ENCODE measurements around the gene ACTRT2. TPM values are rescaled to one million over a fixed set of nuclear protein-coding genes. Genes with fewer than 3 reads are reported as not detected.

ACTRT2 gene
- total RNA-seq, 4 donors from 2014 or later: not detected

DNA sequence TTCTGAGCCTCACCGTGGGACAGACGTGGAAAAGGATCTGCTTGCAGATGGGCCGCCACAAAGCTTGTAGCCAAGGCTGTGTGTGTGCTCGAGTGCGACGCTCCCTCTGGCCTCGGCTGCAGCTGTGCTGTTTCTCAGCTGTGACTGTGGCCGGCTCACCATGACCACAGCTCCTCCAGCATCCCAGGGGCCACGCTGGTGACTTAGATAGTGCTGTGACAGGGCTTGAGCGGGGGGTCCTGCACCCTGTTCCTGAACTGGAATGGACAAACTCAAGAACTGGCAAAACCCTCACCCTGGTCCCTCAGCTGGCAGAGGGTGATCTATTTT lies 17.4 kb upstream of the ACTRT2 start:
- no peaks in the 10 kb centered on the region for H3K4me1 ChIP-seq
- H3K9me3 ChIP-seq: peaks cover 0 to 17% (median 5%) of the 10 kb centered on the region in 4 donors
- TF ChIP-seq EP300 (IDR thresholded peaks at IDR 0.05) (no peak), POLR2A (IDR thresholded peaks at IDR 0.05; ENCODE audit: low read depth) (no peak), POLR2AphosphoS5 (IDR thresholded peaks at IDR 0.05) (no peak)
- TF ChIP-seq, protein P1, sequence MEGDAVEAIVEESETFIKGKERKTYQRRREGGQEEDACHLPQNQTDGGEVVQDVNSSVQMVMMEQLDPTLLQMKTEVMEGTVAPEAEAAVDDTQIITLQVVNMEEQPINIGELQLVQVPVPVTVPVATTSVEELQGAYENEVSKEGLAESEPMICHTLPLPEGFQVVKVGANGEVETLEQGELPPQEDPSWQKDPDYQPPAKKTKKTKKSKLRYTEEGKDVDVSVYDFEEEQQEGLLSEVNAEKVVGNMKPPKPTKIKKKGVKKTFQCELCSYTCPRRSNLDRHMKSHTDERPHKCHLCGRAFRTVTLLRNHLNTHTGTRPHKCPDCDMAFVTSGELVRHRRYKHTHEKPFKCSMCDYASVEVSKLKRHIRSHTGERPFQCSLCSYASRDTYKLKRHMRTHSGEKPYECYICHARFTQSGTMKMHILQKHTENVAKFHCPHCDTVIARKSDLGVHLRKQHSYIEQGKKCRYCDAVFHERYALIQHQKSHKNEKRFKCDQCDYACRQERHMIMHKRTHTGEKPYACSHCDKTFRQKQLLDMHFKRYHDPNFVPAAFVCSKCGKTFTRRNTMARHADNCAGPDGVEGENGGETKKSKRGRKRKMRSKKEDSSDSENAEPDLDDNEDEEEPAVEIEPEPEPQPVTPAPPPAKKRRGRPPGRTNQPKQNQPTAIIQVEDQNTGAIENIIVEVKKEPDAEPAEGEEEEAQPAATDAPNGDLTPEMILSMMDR (IDR thresholded peaks at IDR 0.05): no peak
- no peak overlapping the region for H3K4me3 ChIP-seq
- no peak for DNase-seq (ENCODE audit: extremely low spot score)
- no peaks in the 10 kb centered on the region for H3K36me3 ChIP-seq
- intact Hi-C loops (cut with DNase I): no loop called here
- peaks cover 0 to 86% (median 0%) of the 10 kb centered on the region in 4 donors for H3K27me3 ChIP-seq
- no peak overlapping the region for H3K27ac ChIP-seq (replicated peaks in 1 of 4)
- 77% methylated on average over 10 of the region's 10 CpGs for WGBS

- TF ChIP-seq, protein P1 (IDR thresholded peaks at IDR 0.05): no peak
- TF ChIP-seq EP300 (IDR thresholded peaks at IDR 0.05) (no peak), POLR2AphosphoS5 (IDR thresholded peaks at IDR 0.05) (no peak), POLR2A (IDR thresholded peaks at IDR 0.05; ENCODE audit: low read depth) (no peak)
- Histone ChIP-seq H3K27me3 (peaks cover 0 to 87% (median 0%) of the 10 kb centered on the region in 4 donors), H3K9me3 (peaks cover 0 to 20% (median 6%) of the 10 kb centered on the region in 4 donors), H3K36me3 (no peaks in the 10 kb centered on the region), H3K27ac (replicated peaks in 1 of 4) (no peak overlapping the region), H3K4me1 (no peaks in the 10 kb centered on the region), H3K4me3 (no peak overlapping the region)
- DNase-seq (ENCODE audit: extremely low spot score): no peak
- WGBS: 83% methylated on average over 13 of the region's 20 CpGs
- intact Hi-C loops (cut with DNase I): no loop called here
Measured at GRCh38 chr1:3004285-3005205, 16.7 kb upstream of the ACTRT2 start.

GRCh38 chr1:3005771-3006170 lies 15.5 kb upstream of the ACTRT2 start:
- Histone ChIP-seq H3K36me3 (no peaks in the 10 kb centered on the region), H3K4me1 (no peaks in the 10 kb centered on the region), H3K27me3 (peaks cover 0 to 87% (median 0%) of the 10 kb centered on the region in 4 donors), H3K4me3 (no peak overlapping the region), H3K27ac (replicated peaks in 1 of 4) (no peak overlapping the region), H3K9me3 (peaks cover 0 to 20% (median 6%) of the 10 kb centered on the region in 4 donors)
- no peak for DNase-seq (ENCODE audit: extremely low spot score)
- no peak for TF ChIP-seq POLR2AphosphoS5 (IDR thresholded peaks at IDR 0.05)
- 63% methylated on average over 8 of the region's 8 CpGs for WGBS
- intact Hi-C loops (cut with DNase I): no loop called here

DNA sequence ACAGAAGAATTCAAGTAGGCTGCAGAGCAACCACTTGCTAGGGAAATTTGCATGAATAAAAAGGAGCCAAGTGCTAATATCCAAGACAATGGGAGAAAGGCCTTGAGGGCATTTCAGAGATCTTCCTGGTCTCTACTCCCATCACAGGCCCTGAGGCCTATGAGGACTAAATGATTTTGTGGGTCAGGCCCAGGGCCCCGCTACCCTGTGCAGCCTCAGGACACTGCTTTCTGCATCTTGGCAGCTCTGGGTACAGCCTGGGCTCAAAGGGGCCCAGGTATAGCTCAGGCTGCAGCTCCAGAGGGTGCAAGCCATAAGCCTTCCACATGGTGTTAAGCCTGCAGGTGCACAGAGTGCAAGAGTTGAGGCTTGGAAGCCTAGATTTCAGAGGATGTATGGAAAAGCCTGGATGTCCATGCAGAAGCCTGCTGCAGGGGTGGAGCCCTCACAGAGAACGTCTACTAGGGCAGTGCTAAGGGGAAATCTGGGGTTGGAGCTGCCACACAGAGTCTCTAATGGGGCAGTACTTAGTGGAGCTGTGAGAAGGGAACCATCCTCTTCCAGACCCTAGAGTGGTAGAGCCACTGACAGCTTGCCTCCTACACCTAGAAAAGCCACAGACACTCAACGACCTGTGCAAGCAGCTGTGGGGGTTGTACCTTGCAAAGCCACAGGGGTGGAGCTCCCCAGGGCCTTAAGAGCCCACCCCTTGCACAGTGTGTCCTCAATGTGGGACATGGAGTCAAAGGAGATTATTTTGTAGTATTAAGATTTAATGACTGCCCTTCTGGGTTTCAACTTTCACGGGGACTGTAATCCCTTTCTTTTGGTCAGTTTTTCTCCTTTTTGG lies 13.7 kb upstream of the ACTRT2 start:
- Histone ChIP-seq H3K27ac (replicated peaks in 1 of 4) (no peak overlapping the region), H3K4me1 (peaks cover 0 to 11% (median 10%) of the 10 kb centered on the region in 4 donors), H3K4me3 (no peak overlapping the region), H3K36me3 (no peaks in the 10 kb centered on the region), H3K27me3 (peaks cover 0 to 85% (median 7%) of the 10 kb centered on the region in 4 donors), H3K9me3 (peaks cover 0 to 20% (median 6%) of the 10 kb centered on the region in 4 donors)
- TF ChIP-seq POLR2AphosphoS5 (IDR thresholded peaks at IDR 0.05): no peak
- TF ChIP-seq, protein P1 (IDR thresholded peaks at IDR 0.05): no peak
- intact Hi-C loops (cut with DNase I): no loop called here
- WGBS: 63% methylated on average over 3 of the region's 4 CpGs
- DNase-seq (ENCODE audit: extremely low spot score): no peak

DNA sequence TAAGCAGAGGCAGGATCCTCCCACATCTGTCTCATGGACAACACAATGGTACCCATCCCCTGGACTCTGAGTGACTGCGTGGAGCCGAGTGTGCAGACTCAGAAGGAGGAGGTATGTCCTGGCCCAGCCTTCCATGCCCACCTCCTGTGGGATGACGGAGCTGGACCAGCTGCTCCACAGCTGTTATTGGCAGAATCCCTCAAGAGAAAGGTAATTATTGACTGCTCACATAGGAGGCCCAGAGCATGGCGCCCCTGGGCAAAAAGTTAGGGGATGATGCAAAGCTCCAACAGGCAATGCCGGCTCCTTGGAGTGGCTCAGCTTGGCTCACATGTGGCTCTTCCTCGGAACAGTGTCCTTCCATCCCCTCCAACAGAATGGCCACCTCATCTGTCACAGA lies 12.2 kb upstream of the ACTRT2 start:
- Histone ChIP-seq H3K27ac (replicated peaks in 1 of 4) (no peak overlapping the region), H3K9me3 (peaks cover 0 to 20% (median 6%) of the 10 kb centered on the region in 4 donors), H3K4me3 (no peak overlapping the region), H3K4me1 (peaks cover 3 to 18% (median 15%) of the 10 kb centered on the region in 4 donors), H3K36me3 (no peaks in the 10 kb centered on the region), H3K27me3 (peaks cover 3 to 85% (median 13%) of the 10 kb centered on the region in 4 donors)
- TF ChIP-seq EP300 (IDR thresholded peaks at IDR 0.05): no peak
- TF ChIP-seq, protein P1 (IDR thresholded peaks at IDR 0.05): no peak
- no peak for TF ChIP-seq POLR2AphosphoS5 (IDR thresholded peaks at IDR 0.05)
- no peak for TF ChIP-seq POLR2A (IDR thresholded peaks at IDR 0.05; ENCODE audit: low read depth)
- 95% methylated on average over 2 of the region's 6 CpGs for WGBS
- DNase-seq (ENCODE audit: extremely low spot score): no peak
- intact Hi-C loops (cut with DNase I): no loop called here

Data from esophagus muscularis mucosa (tissue), 4 donors.